A673 (cell line): Measurements from ENCODE around the gene CHD1L. TPM values are rescaled to one million over a fixed set of nuclear protein-coding genes. Genes with fewer than 3 reads are reported as not detected.

Experiments used
- BruUV-seq: library from RNA; stranded (reverse); fragments of 400-500 nt; replicated peaks from 2 replicates; lab custom pipeline; 2021; lab: Mats Ljungman, UMichigan
- CTCF ChIA-PET: fragments of 300-600 bp; sonication (Branson Sonifier 250); formaldehyde crosslinking; loops from one replicate; lab custom pipeline; 2022; ENCODE audit warnings: antibody characterized with exemption; lab: Charles Lee
- POLR2A ChIA-PET: fragments of 300-600 bp; sonication (Branson Sonifier 250); formaldehyde crosslinking; loops from one replicate; lab custom pipeline; 2022; ENCODE audit warnings: antibody characterized with exemption; ENCODE audit not compliant: low non-redundant PET; lab: Charles Lee
- DNase-seq: peaks from one replicate; pipeline ENCODE4 v3.0.0-alpha.2; 2015; ENCODE audit warnings: low spot score
- H3K27ac ChIP-seq: fragments of 200-600 bp; sonication (generic); 2 replicates; pipeline ENCODE4 v1.5.1; 2016; ENCODE audit warnings: mixed run types, low read depth, mild to moderate bottlenecking, mixed read lengths, antibody characterized with exemption, low read length; ENCODE audit not compliant: poor library complexity, severe bottlenecking
- H3K27me3 ChIP-seq: fragments of 200-600 bp; sonication (generic); replicated peaks from 2 replicates; pipeline ENCODE4 v1.6.1; 2017; ENCODE audit warnings: mixed run types, low read depth, mild to moderate bottlenecking, mixed read lengths, antibody characterized with exemption, low read length; ENCODE audit not compliant: insufficient read depth, poor library complexity
- H3K36me3 ChIP-seq: fragments of 200-600 bp; sonication (generic); 2 replicates; pipeline ENCODE4 v1.6.1; 2016; ENCODE audit warnings: mixed run types, mild to moderate bottlenecking, mixed read lengths, antibody characterized with exemption, low read length; ENCODE audit not compliant: insufficient read depth, poor library complexity, severe bottlenecking
- H3K4me1 ChIP-seq: fragments of 200-600 bp; sonication (generic); 2 replicates; pipeline ENCODE4 v1.6.1; 2017; ENCODE audit warnings: mixed run types, mild to moderate bottlenecking, mixed read lengths, antibody characterized with exemption, low read length; ENCODE audit not compliant: insufficient read depth, poor library complexity, severe bottlenecking
- H3K4me3 ChIP-seq: fragments of 200-600 bp; sonication (generic); 2 replicates; pipeline ENCODE4 v1.5.1; 2016; ENCODE audit warnings: low read depth, mixed run types, mild to moderate bottlenecking, mixed read lengths, low read length; ENCODE audit not compliant: poor library complexity, severe bottlenecking
- H3K9me3 ChIP-seq: fragments of 200-600 bp; sonication (generic); 2 replicates; pipeline ENCODE4 v1.6.1; 2016; ENCODE audit warnings: mixed run types, low read depth, mild to moderate bottlenecking, mixed read lengths, antibody characterized with exemption, low read length; ENCODE audit not compliant: poor library complexity, severe bottlenecking
- CTCF ChIP-seq: fragments of 300-800, 200-600 bp; sonication (generic); conservative IDR thresholded peaks from 2 replicates; pipeline ENCODE4 v1.5.1; 2017; ENCODE audit warnings: low read depth, mild to moderate bottlenecking, antibody characterized with exemption, low read length, moderate library complexity, mixed read lengths
- EZH2 ChIP-seq: fragments of 200-600 bp; sonication (generic); IDR thresholded peaks from 2 replicates; pipeline ENCODE4 v1.6.1; 2017; ENCODE audit warnings: borderline replicate concordance, low read depth, mild to moderate bottlenecking, mixed read lengths, antibody characterized with exemption, low read length; ENCODE audit not compliant: poor library complexity, severe bottlenecking
- intact Hi-C: fragments of 100-400 bp; cut with micrococcal nuclease; formaldehyde crosslinking; loops from one replicate; pipeline ENCODE4 v1.10.0; 2022; ENCODE audit not compliant: unreplicated experiment
- total RNA-seq: library from RNA; stranded (reverse); gene quantifications from 2 replicates; pipeline ENCODE4 v1.2.3, GENCODE V29; 2021

CHD1L gene
- total RNA-seq, 1 experiment from 2014 or later = 64.5 TPM

GRCh38 chr1:147334292-147334691 lies 91.8 kb downstream of the CHD1L start:
- H3K4me3 ChIP-seq = no peak overlapping the region
- POLR2A ChIA-PET = no interaction called here
- H3K4me1 ChIP-seq = no peaks in the 10 kb centered on the region
- peaks cover 19% of the 10 kb centered on the region for H3K27me3 ChIP-seq
- intact Hi-C loops = no loop called here
- TF ChIP-seq CTCF (no peak), EZH2 (no peak)
- no peak for DNase-seq
- CTCF ChIA-PET = no interaction called here
- no TSS peak for BruUV-seq
- H3K9me3 ChIP-seq = no peaks in the 10 kb centered on the region
- H3K27ac ChIP-seq = no peak overlapping the region
- H3K36me3 ChIP-seq = no peaks in the 10 kb centered on the region

GRCh38 chr1:147336291-147336690 lies 93.8 kb downstream of the CHD1L start:
- no peak overlapping the region for H3K27ac ChIP-seq
- H3K4me1 ChIP-seq = no peaks in the 10 kb centered on the region
- intact Hi-C loops = no loop called here
- DNase-seq = no peak
- peaks cover 19% of the 10 kb centered on the region for H3K27me3 ChIP-seq
- ChIA-PET POLR2A (no interaction called here), CTCF (no interaction called here)
- no peak for TF ChIP-seq EZH2
- TF ChIP-seq CTCF = no peak
- H3K9me3 ChIP-seq = no peaks in the 10 kb centered on the region
- H3K36me3 ChIP-seq = no peaks in the 10 kb centered on the region
- no TSS peak for BruUV-seq
- no peak overlapping the region for H3K4me3 ChIP-seq

GRCh38 chr1:147337040-147337630 lies 94.7 kb downstream of the CHD1L start:
- Histone ChIP-seq H3K36me3 (no peaks in the 10 kb centered on the region), H3K4me1 (no peaks in the 10 kb centered on the region), H3K27me3 (peaks cover 19% of the 10 kb centered on the region), H3K27ac (no peak overlapping the region), H3K4me3 (no peak overlapping the region), H3K9me3 (no peaks in the 10 kb centered on the region)
- CTCF ChIA-PET = no interaction called here
- intact Hi-C loops = no loop called here
- TF ChIP-seq EZH2 = no peak
- no peak for DNase-seq
- no TSS peak for BruUV-seq
- POLR2A ChIA-PET = no interaction called here

- peaks cover 19% of the 10 kb centered on the region for H3K27me3 ChIP-seq
- peak; percentile 6 for DNase-seq
- no TSS peak for BruUV-seq
- no peaks in the 10 kb centered on the region for H3K4me1 ChIP-seq
- TF ChIP-seq EZH2 (no peak), CTCF (no peak)
- ChIA-PET CTCF (no interaction called here), POLR2A (no interaction called here)
- intact Hi-C loops = no loop called here
- H3K36me3 ChIP-seq = no peaks in the 10 kb centered on the region
- no peaks in the 10 kb centered on the region for H3K9me3 ChIP-seq
- H3K27ac ChIP-seq = no peak overlapping the region
- no peak overlapping the region for H3K4me3 ChIP-seq
Measured at GRCh38 chr1:147338571-147338970, 96.1 kb downstream of the CHD1L start.
